22Rv1 (cell line): ENCODE measurements around the gene ARL14EPL.
A peak's percentile ranks its signal among the peaks of the same experiment; 100 is the strongest.

Experiments
- H3K27ac ChIP-seq: fragments of 450-650 bp; 2 replicates; pipeline ENCODE4 v1.5.1; 2017
- CTCF ChIP-seq: fragments of 450-650 bp; IDR thresholded peaks from 2 replicates; pipeline ENCODE4 v1.5.1; 2017; ENCODE audit warnings: mild to moderate bottlenecking
- ZFX ChIP-seq: fragments of 450-650 bp; IDR thresholded peaks from 2 replicates; pipeline ENCODE4 v1.6.1; 2017; ENCODE audit warnings: antibody characterized with exemption, borderline replicate concordance

The ARL14EPL gene

GRCh38 chr5:116002116-116002906, 30.0 kb upstream of the ARL14EPL start:
- TF ChIP-seq ZFX (no peak), CTCF (no peak)
- H3K27ac ChIP-seq, result no peak overlapping the region

DNA sequence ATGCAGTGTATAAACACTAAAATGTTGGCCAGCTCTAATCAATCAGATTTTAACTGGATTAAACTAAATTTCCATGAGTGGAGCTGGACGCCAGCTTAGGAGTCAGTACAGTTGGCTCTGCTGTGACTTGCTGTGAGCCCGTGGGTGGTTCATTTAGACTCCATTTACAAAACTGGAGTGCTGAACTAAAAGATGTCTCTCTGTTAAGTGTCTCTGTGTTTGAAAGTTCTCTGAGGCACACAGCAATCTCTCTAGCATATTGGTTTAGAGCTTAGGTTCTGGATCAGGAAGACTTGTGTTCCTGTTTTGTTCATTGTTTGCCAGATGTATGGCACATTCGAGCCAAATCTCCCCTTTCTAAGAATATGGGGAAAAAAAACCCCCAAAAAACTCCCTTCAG, 28.0 kb upstream of the ARL14EPL start:
- TF ChIP-seq CTCF (no peak), ZFX (no peak)
- no peak overlapping the region for H3K27ac ChIP-seq

DNA sequence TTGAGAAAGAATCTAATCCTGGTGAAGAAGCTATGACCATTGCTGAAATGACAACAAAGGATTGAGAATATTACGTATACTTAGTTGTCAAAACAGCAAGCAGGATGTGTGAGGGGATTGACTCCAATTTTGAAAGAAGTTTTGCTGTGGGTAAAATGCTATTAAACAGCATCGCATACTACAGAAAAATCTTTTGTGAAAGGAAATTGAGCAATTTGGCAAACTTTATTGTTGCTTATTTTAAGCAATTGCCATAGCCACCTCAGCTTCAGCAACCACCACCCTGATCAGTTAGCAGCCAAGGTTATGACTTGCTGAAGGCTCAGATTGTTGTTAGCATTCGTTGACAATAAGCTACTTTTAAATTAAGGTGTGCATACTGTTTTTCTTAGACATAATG, 22.5 kb upstream of the ARL14EPL start:
- TF ChIP-seq CTCF (no peak), ZFX (no peak)
- no peak overlapping the region for H3K27ac ChIP-seq

- no peak overlapping the region for H3K27ac ChIP-seq
- no peak for TF ChIP-seq ZFX
- TF ChIP-seq CTCF, result no peak
Measured at GRCh38 chr5:116011046-116011445, 21.2 kb upstream of the ARL14EPL start.

DNA sequence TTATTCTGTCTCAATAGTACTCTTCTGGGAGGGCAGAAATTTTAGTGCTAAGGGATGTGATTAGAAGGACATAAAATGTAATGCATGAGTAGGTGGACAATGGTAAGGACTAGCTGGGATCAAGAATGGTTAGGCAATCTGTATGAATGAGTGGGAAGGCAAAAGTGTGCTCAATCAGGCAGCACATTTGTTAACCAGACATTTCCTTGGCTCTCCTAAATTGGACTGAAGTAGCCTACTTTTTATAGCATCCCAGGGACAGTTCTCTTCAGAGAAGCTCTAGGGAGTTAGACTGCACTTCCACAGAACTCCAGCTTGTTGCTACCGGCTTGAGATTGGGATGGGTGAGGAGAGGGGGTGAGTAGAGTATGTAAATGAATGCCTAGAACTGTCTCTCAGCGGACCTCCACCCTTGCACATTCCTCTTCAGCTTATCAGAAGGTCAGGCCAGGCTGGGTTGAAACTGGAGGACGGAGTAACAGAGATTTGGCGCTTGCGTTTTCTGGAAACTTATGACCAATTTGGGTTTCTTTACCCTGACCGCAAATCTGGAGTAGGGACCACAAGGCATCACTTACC, 19.0 kb upstream of the ARL14EPL start:
- H3K27ac ChIP-seq, result no peak overlapping the region
- no peak for TF ChIP-seq ZFX
- no peak for TF ChIP-seq CTCF

- TF ChIP-seq CTCF (no peak), ZFX (no peak)
- H3K27ac ChIP-seq, result no peak overlapping the region
Measured at GRCh38 chr5:116013936-116014335, 18.3 kb upstream of the ARL14EPL start.

- no peak for TF ChIP-seq ZFX
- no peak for TF ChIP-seq CTCF
- H3K27ac ChIP-seq, result peak overlapping the region; percentile 64
Measured at GRCh38 chr5:116023619-116024018, 8.7 kb upstream of the ARL14EPL start.
